A673 (cell line): Measurements from ENCODE around the gene ELL2. TPM values are rescaled to one million over a fixed set of nuclear protein-coding genes. Genes with fewer than 3 reads are reported as not detected.

Source experiments
- BruUV-seq: library from RNA; stranded (reverse); fragments of 400-500 nt; replicated peaks from 2 replicates; lab custom pipeline; 2021; lab: Mats Ljungman, UMichigan
- CTCF ChIA-PET: fragments of 300-600 bp; sonication (Branson Sonifier 250); formaldehyde crosslinking; loops from one replicate; lab custom pipeline; 2022; ENCODE audit warnings: antibody characterized with exemption; lab: Charles Lee
- POLR2A ChIA-PET: fragments of 300-600 bp; sonication (Branson Sonifier 250); formaldehyde crosslinking; loops from one replicate; lab custom pipeline; 2022; ENCODE audit warnings: antibody characterized with exemption; ENCODE audit not compliant: low non-redundant PET; lab: Charles Lee
- DNase-seq: peaks from one replicate; pipeline ENCODE4 v3.0.0-alpha.2; 2015; ENCODE audit warnings: low spot score
- H3K27ac ChIP-seq: fragments of 200-600 bp; sonication (generic); 2 replicates; pipeline ENCODE4 v1.5.1; 2016; ENCODE audit warnings: mixed run types, low read depth, mild to moderate bottlenecking, mixed read lengths, antibody characterized with exemption, low read length; ENCODE audit not compliant: poor library complexity, severe bottlenecking
- H3K27me3 ChIP-seq: fragments of 200-600 bp; sonication (generic); replicated peaks from 2 replicates; pipeline ENCODE4 v1.6.1; 2017; ENCODE audit warnings: mixed run types, low read depth, mild to moderate bottlenecking, mixed read lengths, antibody characterized with exemption, low read length; ENCODE audit not compliant: insufficient read depth, poor library complexity
- H3K36me3 ChIP-seq: fragments of 200-600 bp; sonication (generic); 2 replicates; pipeline ENCODE4 v1.6.1; 2016; ENCODE audit warnings: mixed run types, mild to moderate bottlenecking, mixed read lengths, antibody characterized with exemption, low read length; ENCODE audit not compliant: insufficient read depth, poor library complexity, severe bottlenecking
- H3K4me1 ChIP-seq: fragments of 200-600 bp; sonication (generic); 2 replicates; pipeline ENCODE4 v1.6.1; 2017; ENCODE audit warnings: mixed run types, mild to moderate bottlenecking, mixed read lengths, antibody characterized with exemption, low read length; ENCODE audit not compliant: insufficient read depth, poor library complexity, severe bottlenecking
- H3K4me3 ChIP-seq: fragments of 200-600 bp; sonication (generic); 2 replicates; pipeline ENCODE4 v1.5.1; 2016; ENCODE audit warnings: low read depth, mixed run types, mild to moderate bottlenecking, mixed read lengths, low read length; ENCODE audit not compliant: poor library complexity, severe bottlenecking
- H3K9me3 ChIP-seq: fragments of 200-600 bp; sonication (generic); 2 replicates; pipeline ENCODE4 v1.6.1; 2016; ENCODE audit warnings: mixed run types, low read depth, mild to moderate bottlenecking, mixed read lengths, antibody characterized with exemption, low read length; ENCODE audit not compliant: poor library complexity, severe bottlenecking
- EZH2 ChIP-seq: fragments of 200-600 bp; sonication (generic); IDR thresholded peaks from 2 replicates; pipeline ENCODE4 v1.6.1; 2017; ENCODE audit warnings: borderline replicate concordance, low read depth, mild to moderate bottlenecking, mixed read lengths, antibody characterized with exemption, low read length; ENCODE audit not compliant: poor library complexity, severe bottlenecking
- intact Hi-C: fragments of 100-400 bp; cut with micrococcal nuclease; formaldehyde crosslinking; loops from one replicate; pipeline ENCODE4 v1.10.0; 2022; ENCODE audit not compliant: unreplicated experiment
- total RNA-seq: library from RNA; stranded (reverse); gene quantifications from 2 replicates; pipeline ENCODE4 v1.2.3, GENCODE V29; 2021
- TF ChIP-seq, protein P1 (sequence below): fragments of 300-800, 200-600 bp; sonication (generic); conservative IDR thresholded peaks from 2 replicates; pipeline ENCODE4 v1.5.1; 2017; ENCODE audit warnings: low read depth, mild to moderate bottlenecking, antibody characterized with exemption, low read length, moderate library complexity, mixed read lengths

The ELL2 gene
- total RNA-seq, 1 experiment from 2014 or later = 12.0 TPM

DNA sequence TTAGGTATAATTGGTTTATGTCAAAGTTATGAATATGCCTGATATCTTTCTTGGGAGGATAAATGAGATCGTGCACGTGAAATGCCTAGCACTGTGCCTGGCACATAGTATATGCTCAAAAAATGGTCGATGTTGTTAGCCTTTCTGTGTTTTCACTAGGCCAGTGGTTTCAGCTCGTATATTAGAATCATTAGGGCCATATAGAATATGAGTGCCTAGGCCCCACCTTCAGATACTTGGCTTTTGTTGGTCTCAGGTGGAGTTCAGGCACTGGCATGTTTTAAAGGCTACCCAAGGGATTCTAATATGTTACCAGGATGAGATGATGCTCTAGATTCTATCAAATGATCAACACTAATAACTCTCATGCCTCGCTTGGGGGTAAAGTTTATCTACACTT is 56.8 kb downstream of the ELL2 start:
- no peak for DNase-seq
- no peaks in the 10 kb centered on the region for H3K36me3 ChIP-seq
- no peaks in the 10 kb centered on the region for H3K27me3 ChIP-seq
- POLR2A ChIA-PET = no interaction called here
- TF ChIP-seq, protein P1, sequence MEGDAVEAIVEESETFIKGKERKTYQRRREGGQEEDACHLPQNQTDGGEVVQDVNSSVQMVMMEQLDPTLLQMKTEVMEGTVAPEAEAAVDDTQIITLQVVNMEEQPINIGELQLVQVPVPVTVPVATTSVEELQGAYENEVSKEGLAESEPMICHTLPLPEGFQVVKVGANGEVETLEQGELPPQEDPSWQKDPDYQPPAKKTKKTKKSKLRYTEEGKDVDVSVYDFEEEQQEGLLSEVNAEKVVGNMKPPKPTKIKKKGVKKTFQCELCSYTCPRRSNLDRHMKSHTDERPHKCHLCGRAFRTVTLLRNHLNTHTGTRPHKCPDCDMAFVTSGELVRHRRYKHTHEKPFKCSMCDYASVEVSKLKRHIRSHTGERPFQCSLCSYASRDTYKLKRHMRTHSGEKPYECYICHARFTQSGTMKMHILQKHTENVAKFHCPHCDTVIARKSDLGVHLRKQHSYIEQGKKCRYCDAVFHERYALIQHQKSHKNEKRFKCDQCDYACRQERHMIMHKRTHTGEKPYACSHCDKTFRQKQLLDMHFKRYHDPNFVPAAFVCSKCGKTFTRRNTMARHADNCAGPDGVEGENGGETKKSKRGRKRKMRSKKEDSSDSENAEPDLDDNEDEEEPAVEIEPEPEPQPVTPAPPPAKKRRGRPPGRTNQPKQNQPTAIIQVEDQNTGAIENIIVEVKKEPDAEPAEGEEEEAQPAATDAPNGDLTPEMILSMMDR = no peak
- no peak for TF ChIP-seq EZH2
- H3K4me1 ChIP-seq = no peaks in the 10 kb centered on the region
- no peaks in the 10 kb centered on the region for H3K9me3 ChIP-seq
- BruUV-seq = no TSS peak
- no peak overlapping the region for H3K27ac ChIP-seq
- intact Hi-C loops = no loop called here
- no peak overlapping the region for H3K4me3 ChIP-seq
- CTCF ChIA-PET = no interaction called here

DNA sequence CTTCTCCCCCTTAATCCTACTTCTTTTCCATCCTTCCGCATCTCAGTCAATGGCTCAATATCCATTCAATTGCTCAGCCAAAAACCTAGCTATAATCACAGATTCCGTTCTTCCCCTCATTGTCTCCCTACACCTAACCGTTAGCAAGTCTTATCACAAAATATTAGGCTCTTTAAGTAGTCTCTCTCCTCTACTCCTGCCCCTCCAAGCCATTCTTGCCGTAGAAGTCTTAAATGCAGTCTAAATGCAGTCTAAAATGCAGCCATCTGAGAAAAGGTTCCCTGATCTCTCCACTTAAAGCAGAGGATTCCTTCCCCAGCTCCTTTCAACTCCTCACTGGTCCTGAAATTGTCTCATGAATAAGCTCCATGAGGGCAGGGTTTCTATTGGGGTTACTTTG is 57.8 kb downstream of the ELL2 start:
- Histone ChIP-seq H3K36me3 (no peaks in the 10 kb centered on the region), H3K27ac (no peak overlapping the region), H3K9me3 (no peaks in the 10 kb centered on the region), H3K4me1 (no peaks in the 10 kb centered on the region), H3K4me3 (no peak overlapping the region), H3K27me3 (no peaks in the 10 kb centered on the region)
- TF ChIP-seq, protein P1 = no peak
- no peak for TF ChIP-seq EZH2
- BruUV-seq = no TSS peak
- intact Hi-C loops = no loop called here
- ChIA-PET CTCF (no interaction called here), POLR2A (no interaction called here)
- no peak for DNase-seq

DNA sequence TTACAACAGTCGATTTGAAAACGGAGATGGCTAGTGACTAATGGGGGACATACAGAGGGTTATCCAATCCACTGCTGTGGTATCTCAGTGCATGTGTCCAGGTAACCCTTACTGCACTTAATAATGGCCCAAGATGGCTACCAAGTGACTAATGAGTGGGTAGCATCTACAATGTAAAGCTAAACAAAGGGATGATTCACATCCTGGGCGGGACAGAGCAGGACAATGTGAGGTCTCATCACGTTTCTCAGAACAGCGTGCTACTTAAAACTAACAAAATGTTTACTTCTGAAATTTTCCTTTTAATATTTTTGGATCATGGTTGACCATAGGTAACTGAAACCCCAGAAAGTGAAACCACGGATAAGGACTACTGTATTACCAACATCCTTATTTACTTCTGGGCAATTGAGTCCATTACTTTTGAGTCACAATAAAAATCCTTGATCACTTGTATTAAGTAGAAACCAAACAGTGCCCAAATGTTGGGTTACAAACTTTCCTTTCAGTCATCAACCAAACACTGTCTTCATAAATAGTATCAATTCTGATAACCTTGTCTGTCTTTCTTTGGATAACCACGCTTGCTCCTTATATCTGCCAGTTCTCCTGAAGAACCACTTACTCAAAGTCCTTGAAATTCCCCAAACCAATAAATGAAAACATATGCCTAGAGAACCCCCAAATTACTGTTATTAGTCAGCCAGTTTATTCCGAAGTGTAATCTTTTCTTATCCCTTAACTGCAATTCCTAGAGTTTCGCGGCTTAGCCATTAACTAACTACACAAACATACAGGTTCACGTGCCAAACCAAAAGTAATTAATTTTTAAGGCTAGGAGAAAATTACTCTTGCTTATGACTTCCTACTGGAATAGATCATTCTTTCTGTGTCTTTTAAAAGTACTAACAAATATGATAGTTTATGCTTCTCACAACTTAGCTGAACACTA is 59.7 kb downstream of the ELL2 start:
- ChIA-PET POLR2A (no interaction called here), CTCF (no interaction called here)
- no peaks in the 10 kb centered on the region for H3K4me1 ChIP-seq
- peak; percentile 12 for DNase-seq
- H3K36me3 ChIP-seq = no peaks in the 10 kb centered on the region
- no peak for TF ChIP-seq EZH2
- TF ChIP-seq, protein P1 = no peak
- BruUV-seq = no TSS peak
- H3K27me3 ChIP-seq = no peaks in the 10 kb centered on the region
- intact Hi-C loops = no loop called here
- no peak overlapping the region for H3K27ac ChIP-seq
- H3K4me3 ChIP-seq = no peak overlapping the region
- no peaks in the 10 kb centered on the region for H3K9me3 ChIP-seq
